OCI-LY1 (cell line): ENCODE results near the gene FBXO4.

Source experiments
- H2AFZ ChIP-seq: fragments of 200-600 bp; sonication (generic), shearing (Covaris generic); 2 replicates; pipeline ENCODE4 v1.6.0; 2014; ENCODE audit warnings: antibody characterized with exemption, mild to moderate bottlenecking, low read length
- H3F3A ChIP-seq: fragments of 200-600 bp; sonication (generic), shearing (Covaris generic); 2 replicates; pipeline ENCODE4 v1.6.0; 2014; ENCODE audit warnings: mild to moderate bottlenecking, antibody characterized with exemption, low read length, moderate library complexity; ENCODE audit not compliant: insufficient read depth
- H3K27ac ChIP-seq: fragments of 200-600 bp; sonication (generic); 2 replicates; pipeline ENCODE4 v1.5.1; 2014; ENCODE audit warnings: low read length, mixed run types, mild to moderate bottlenecking, low read depth; ENCODE audit not compliant: poor library complexity, severe bottlenecking
- H3K27me3 ChIP-seq: fragments of 200-600 bp; sonication (generic); 2 replicates; pipeline ENCODE4 v1.6.0; 2014; ENCODE audit warnings: antibody characterized with exemption, mild to moderate bottlenecking, low read length, moderate library complexity; ENCODE audit not compliant: insufficient read depth
- H3K36me3 ChIP-seq: fragments of 200-600 bp; sonication (generic); 2 replicates; pipeline ENCODE4 v1.6.1; 2014; ENCODE audit warnings: mild to moderate bottlenecking, antibody characterized with exemption, low read length, moderate library complexity, mixed read lengths; ENCODE audit not compliant: insufficient read depth
- H3K4me1 ChIP-seq: fragments of 200-600 bp; sonication (generic); 2 replicates; pipeline ENCODE4 v1.5.1; 2014; ENCODE audit warnings: mild to moderate bottlenecking, low read length, moderate library complexity; ENCODE audit not compliant: insufficient read depth, severe bottlenecking
- H3K4me2 ChIP-seq: fragments of 200-600 bp; sonication (generic), shearing (Covaris generic); 2 replicates; pipeline ENCODE4 v1.6.1; 2014; ENCODE audit warnings: low read length
- H3K4me3 ChIP-seq: fragments of 200-600 bp; sonication (generic); 2 replicates; pipeline ENCODE4 v1.5.1; 2014; ENCODE audit warnings: low read length, low read depth, mild to moderate bottlenecking, mixed read lengths; ENCODE audit not compliant: poor library complexity, severe bottlenecking
- H3K79me2 ChIP-seq: fragments of 200-600 bp; shearing (Covaris generic); 2 replicates; pipeline ENCODE4 v1.6.1; 2016; ENCODE audit warnings: mixed run types, low read length, mixed read lengths; ENCODE audit not compliant: insufficient read depth
- H3K9ac ChIP-seq: fragments of 200-600 bp; sonication (generic), shearing (Covaris generic); 2 replicates; pipeline ENCODE4 v1.6.1; 2014; ENCODE audit warnings: mild to moderate bottlenecking, low read length, mixed read lengths
- H3K9me2 ChIP-seq: fragments of 200-600 bp; sonication (generic), shearing (Covaris generic); 2 replicates; pipeline ENCODE4 v1.6.1; 2014; ENCODE audit warnings: low read depth, mild to moderate bottlenecking, low read length, mixed read lengths
- H3K9me3 ChIP-seq: fragments of 200-600 bp; shearing (Covaris generic); 2 replicates; pipeline ENCODE4 v1.6.1; 2014; ENCODE audit warnings: low read length, mixed read lengths
- H4K20me1 ChIP-seq: fragments of 200-600 bp; sonication (generic), shearing (Covaris generic); 2 replicates; pipeline ENCODE4 v1.6.0; 2016; ENCODE audit warnings: mild to moderate bottlenecking, low read length; ENCODE audit not compliant: insufficient read depth
- CTCF ChIP-seq: fragments of 200-600 bp; sonication (generic), shearing (Covaris generic); IDR thresholded peaks from 2 replicates; pipeline ENCODE4 v1.5.1; 2017; ENCODE audit warnings: mild to moderate bottlenecking, antibody characterized with exemption, low read length, moderate library complexity, mixed read lengths
- EZH2 ChIP-seq: fragments of 200-600 bp; sonication (generic), shearing (Covaris generic); IDR thresholded peaks from 2 replicates; pipeline ENCODE4 v1.8.0; 2017; ENCODE audit warnings: borderline replicate concordance, mixed run types, mild to moderate bottlenecking, antibody characterized with exemption, low read length, moderate library complexity, mixed read lengths

The FBXO4 gene

DNA sequence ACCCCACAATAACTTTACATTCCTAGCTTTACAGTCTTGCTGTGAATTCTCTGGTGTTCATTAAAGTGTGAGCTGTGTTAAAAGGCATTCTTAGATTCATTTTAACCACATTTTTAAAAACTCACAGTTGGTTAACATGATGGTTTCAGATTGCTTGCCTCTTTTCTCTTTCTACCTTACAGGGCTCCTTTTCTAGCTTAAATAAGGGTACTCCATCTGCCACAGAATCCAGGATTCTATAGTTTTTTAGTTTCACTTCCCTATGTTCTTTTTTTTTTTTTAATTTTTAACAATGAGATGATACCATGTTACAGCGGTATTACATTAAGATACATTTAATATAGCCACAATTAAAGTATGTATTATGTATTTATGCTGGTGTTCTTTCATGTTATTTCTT is 3.9 kb upstream of the FBXO4 start:
- Histone ChIP-seq H3K4me1 (peaks cover 17% of the 10 kb centered on the region), H3F3A (no peaks in the 10 kb centered on the region; the same call in 1 of the 2 replicates), H3K79me2 (no peaks in the 10 kb centered on the region), H3K27me3 (no peaks in the 10 kb centered on the region), H3K27ac (no peak overlapping the region), H3K36me3 (peaks cover 52% of the 10 kb centered on the region), H3K9ac (no peak overlapping the region), H3K4me2 (no peak overlapping the region), H3K4me3 (no peak overlapping the region), H3K9me3 (no peaks in the 10 kb centered on the region), H4K20me1 (no peaks in the 10 kb centered on the region), H2AFZ (no peak overlapping the region), H3K9me2 (no peaks in the 10 kb centered on the region)
- TF ChIP-seq EZH2 = no peak
- no peak for TF ChIP-seq CTCF

DNA sequence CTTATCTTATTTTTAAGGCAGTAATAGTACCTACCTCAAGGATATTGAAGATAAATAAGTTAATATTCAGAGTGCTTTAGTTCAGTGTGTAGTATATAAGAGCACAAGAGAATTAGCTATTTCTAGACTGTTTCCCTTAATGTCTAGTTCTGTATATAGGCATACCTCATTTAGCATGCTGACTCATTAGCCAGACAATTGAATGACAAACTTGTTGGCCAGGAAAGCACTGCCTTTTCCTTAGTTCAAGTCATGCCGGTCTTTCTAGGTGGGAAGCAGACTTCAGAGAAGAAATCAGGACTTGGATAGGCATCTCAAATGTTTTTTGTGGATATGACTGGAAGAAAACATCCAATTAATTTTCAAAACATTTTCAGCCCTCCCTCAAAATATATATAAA is 3.2 kb upstream of the FBXO4 start:
- H4K20me1 ChIP-seq = no peaks in the 10 kb centered on the region
- no peak overlapping the region for H2AFZ ChIP-seq
- H3K9me2 ChIP-seq = no peaks in the 10 kb centered on the region
- no peak overlapping the region for H3K4me2 ChIP-seq
- TF ChIP-seq CTCF (no peak), EZH2 (no peak)
- H3K9ac ChIP-seq = no peak overlapping the region
- H3K4me3 ChIP-seq = no peak overlapping the region
- no peaks in the 10 kb centered on the region for H3K79me2 ChIP-seq
- H3F3A ChIP-seq = no peaks in the 10 kb centered on the region; the same call in 1 of the 2 replicates
- peaks cover 24% of the 10 kb centered on the region for H3K4me1 ChIP-seq
- no peaks in the 10 kb centered on the region for H3K9me3 ChIP-seq
- no peaks in the 10 kb centered on the region for H3K27me3 ChIP-seq
- H3K36me3 ChIP-seq = peaks cover 46% of the 10 kb centered on the region
- no peak overlapping the region for H3K27ac ChIP-seq

DNA sequence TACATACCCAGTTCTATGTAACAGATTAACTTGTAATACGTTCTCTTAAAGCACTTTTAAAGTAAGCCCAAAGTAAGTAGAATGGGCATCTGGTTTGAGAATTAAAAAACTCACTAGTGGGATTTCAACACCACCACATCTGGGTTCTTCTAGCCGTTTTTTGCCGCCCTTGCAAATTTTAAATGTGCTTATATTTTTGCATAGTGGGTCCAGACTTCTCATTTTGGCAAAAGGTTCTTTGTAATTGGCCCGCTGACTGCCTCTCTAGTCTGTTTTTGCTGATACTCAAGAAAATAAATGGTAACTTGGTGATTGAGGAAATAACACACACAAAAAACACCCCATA is 582 bp upstream of the FBXO4 start:
- H4K20me1 ChIP-seq = no peaks in the 10 kb centered on the region
- H3K9ac ChIP-seq = peak overlapping the region; percentile 97
- H3K27me3 ChIP-seq = no peaks in the 10 kb centered on the region
- peak overlapping the region; percentile 84 for H3K27ac ChIP-seq
- peaks cover 22% of the 10 kb centered on the region for H3K36me3 ChIP-seq
- no peaks in the 10 kb centered on the region for H3K9me2 ChIP-seq
- H2AFZ ChIP-seq = peak overlapping the region; percentile 83
- H3K4me2 ChIP-seq = peak overlapping the region; percentile 99
- H3K4me1 ChIP-seq = peaks cover 28% of the 10 kb centered on the region
- peak overlapping the region; percentile 93 for H3K4me3 ChIP-seq
- no peak for TF ChIP-seq CTCF
- TF ChIP-seq EZH2 = no peak
- no peaks in the 10 kb centered on the region for H3K9me3 ChIP-seq
- H3F3A ChIP-seq = no peaks in the 10 kb centered on the region
- no peaks in the 10 kb centered on the region for H3K79me2 ChIP-seq
